M059J (cell line): ENCODE data around the gene NEK6. TPM values are rescaled to one million over a fixed set of nuclear protein-coding genes. Genes with fewer than 3 reads are reported as not detected.

Experiments
- DNase-seq: peaks from one replicate; pipeline ENCODE4 v3.0.0-alpha.2; 2012; ENCODE audit warnings: low read depth
- total RNA-seq: library from RNA; depleted of rRNA; stranded (reverse); fragments of >200 nt; shearing (Covaris generic); gene quantifications from 2 replicates; pipeline ENCODE4 v1.2.3, GENCODE V29; 2014

Gene NEK6
- total RNA-seq, 1 experiment from 2014 or later, result 88.5 TPM

DNA sequence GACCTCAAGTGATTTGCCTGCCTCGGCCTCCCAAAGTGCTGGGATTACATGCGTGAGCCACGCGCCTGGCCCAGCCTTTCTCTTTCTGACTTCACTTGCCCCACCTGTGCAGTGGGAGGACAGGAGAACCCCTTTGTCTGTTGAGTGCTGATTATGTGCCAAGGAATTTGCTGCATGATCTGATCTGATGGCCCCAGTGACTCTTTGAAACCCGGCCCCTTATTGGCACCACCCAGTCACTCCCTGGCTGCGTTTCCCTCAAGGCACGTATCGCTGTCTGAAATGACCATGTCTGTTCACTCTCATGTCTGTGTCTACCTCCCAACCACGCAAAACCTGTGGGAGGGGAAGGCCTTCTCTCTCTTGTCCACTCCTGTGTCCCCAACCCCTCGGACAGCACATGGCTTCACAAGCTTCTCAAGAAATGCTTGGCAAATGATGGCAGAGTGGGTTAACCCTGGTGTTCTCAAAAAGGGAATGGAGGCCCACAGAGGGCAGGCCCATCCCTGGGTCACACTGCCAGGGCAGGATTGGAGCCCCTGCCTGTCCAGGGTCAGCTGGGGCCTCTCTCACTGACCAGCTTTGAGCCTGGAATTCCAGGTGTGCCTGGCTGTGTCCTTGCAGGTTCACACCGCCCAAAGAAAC lies 21.9 kb downstream of the NEK6 start:
- DNase-seq, result peak; percentile 56

DNA sequence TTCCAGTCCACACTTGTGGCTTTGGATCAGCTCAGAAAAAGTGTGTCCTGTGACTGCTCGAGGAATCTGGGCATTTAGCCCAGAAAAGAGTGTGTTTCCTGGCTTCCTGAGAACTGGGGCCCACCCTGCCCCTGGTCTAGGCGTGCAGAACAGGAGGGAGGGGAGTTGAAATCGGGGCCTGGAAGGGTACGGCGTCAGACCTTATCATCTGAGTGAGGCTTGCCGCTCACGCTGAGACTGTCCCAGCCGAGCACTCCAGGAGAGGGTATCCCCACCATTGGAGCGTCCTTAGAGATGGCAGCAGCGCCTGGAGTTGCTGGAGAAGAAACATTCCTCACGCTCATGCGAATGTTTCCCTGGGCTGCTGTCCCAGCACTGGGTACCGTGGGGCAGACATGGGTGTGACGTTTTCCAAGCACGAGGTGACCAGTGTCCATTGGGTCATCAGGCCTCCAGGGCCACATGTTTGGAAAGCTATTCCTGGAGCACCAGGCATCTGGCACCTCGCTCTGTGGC lies 22.5 kb downstream of the NEK6 start:
- peak; percentile 84 for DNase-seq

DNA sequence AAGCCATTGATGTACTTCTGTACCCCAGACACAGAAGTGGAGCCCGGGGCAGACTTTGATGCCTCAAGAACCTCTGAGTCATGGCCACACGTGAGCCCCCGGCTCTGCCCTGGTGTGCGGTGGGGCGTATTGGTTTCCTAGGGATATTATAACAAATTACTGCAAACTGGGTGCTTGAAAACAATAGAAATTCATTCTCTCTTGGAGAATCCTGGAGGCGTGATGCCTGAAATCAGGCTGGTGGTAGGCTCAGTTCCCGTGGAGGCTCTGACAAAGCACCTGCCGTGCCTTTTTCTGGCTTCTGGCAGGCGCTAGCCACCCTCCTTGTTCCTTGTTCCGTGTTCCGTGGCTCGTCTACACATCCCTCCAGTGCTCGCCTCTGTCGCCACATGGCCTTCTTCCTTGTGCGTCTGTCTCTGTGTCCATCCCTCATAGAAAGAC lies 24.2 kb downstream of the NEK6 start:
- peak; percentile 98 for DNase-seq

DNA sequence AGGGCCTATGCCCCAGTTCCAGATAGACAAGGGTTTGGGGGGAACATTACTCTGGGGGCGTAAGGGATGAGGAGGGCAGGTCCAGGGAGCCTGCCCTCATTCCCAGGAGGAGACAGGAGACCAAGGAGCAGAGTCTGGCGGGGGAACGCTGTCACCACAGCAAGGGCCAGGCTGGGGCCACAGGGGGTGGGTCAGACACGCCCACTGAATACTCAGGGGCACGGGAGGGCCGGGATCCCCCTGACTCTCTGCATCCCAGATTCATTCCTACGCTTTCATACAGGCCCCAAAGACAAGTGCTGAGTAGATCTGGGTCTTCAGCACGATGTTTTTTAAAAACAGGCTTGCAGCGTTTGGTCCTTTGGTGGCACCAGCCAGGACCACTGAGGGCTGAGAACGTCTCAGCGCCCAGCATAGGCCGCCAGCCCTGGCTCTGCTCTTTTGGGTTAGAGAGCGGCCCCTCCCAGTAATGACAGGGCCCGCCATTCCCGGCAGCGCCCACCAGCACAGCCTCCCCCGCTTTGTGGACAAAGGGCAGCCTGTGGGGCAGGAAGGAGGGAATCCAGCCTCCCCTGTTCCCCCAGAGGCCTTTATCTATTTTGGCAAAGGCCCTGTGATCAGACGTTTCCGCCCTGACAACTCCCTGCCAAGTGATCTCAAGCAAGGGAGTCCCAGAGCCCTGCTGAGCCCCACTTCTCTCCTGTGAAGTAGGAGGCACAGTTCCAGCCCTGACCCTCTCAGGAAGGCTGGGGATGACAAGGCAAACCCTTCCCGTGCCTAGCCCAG lies 24.9 kb downstream of the NEK6 start:
- no peak for DNase-seq

DNA sequence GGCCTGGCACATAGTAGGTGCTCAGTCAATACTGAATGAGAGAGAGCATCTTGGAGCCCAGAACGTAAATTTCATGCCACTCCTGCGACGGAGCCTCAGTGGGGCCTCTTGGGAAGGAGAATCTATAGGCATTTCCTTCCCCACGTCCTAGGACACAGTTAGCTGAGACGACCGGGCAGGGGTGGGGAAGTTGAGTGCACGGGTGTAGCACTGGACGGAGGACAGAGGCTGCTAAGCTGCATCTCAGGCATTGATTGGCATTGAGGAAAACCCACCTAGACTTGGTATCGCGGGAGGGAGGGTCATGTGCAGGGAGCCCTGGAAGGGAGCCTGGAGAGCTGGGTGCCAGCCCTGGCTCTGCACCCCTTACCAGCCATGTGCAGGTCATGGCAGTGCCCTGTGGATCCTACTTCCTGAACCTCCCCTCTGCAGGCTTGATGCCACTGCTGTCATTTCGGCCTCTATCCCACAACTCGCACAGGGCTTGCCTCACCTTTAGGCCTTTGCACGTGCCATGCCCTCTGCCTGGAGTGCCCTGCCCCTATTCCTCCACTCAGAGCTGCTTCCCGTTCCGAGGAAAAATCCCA lies 25.6 kb downstream of the NEK6 start:
- DNase-seq, result no peak

DNA sequence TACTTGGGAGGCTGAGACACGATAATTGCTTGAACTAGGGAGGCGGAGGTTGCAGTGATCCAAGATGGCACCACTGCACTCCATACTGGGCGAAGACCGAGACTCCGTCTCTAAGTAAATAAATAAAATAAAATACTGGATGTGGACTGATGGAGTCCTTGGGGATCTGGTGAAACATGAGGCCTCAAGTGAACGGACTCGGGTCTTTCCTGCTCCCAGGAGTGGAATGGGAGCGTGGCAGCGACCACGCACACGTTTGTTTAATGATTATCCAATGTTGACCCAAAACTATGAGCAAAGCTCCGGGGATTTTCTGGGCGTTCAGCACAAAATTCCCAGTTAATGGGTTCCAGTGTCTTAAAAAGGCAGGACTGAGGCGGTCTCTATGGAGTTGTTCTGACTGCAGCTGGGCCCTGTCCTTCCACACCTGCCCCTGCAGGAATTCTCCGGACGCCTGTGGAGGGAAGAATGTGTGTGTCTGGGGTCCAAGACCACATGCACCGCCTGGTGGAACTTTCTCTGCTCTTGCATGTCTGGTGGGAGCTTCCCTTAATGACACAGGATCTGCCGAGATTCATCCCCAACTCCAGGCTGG lies 26.6 kb downstream of the NEK6 start:
- no peak for DNase-seq

DNA sequence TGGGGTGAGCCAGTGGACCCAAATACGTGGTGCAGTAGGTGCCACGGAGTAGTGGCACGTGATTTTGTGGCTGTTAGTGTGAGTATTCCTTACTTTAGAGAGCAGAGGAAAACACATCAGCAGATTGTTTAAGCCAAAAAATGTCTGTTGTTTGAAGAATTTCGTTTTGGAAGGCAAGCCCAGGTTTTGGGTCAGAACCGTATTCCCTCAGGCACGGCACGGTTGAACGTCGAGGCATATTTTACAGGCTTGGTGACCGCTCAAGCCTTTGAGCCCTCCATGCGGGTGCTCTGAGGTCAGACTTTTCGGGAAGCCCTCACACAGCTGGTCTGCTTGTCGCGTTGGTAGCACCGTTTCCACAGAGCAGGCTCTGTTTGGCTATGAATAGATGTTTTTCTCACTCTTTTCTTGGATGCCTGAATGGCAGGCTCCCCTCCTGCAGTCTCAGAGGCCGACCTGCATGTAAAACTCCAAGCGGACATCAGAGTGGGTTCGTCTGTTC lies 27.2 kb downstream of the NEK6 start:
- peak; percentile 69 for DNase-seq

DNA sequence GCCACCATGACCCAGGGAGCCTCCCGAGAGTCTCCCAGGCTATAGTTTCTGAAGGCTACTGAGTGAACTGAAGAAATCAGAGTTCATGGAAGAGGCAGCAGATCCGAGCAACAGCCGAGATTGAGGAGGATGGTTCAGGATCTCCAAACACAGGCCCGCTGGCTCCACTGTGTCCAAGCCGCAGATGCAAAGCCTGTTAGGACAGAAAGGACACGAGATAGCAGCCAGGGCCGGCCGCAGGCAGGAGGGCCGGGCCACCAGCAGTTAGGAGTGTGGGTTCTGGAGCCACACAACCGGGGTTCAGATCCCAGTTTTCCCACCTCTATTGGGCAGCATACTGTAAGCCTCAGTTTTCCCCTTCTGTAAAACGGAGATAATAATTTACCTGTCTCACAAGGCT lies 27.7 kb downstream of the NEK6 start:
- no peak for DNase-seq

DNA sequence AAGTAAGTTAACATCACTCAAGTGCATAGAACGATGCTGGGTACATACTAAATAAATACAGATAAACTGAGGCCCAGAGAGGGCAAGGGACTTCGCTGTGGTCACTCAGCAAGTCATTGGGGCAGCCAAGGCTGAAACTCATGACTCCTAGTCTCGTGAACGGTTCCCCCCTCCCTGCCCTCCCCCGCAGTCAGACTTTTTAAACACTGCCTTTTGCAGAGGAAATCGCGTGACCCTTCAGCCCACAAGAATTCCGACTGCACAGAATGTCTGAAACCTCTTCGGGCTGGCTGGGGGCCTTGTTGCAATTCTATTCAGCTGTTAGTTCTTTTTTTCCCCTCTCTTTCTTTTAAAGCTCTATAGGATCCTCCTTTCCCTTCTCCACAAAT lies 28.1 kb downstream of the NEK6 start:
- DNase-seq, result peak; percentile 98

DNA sequence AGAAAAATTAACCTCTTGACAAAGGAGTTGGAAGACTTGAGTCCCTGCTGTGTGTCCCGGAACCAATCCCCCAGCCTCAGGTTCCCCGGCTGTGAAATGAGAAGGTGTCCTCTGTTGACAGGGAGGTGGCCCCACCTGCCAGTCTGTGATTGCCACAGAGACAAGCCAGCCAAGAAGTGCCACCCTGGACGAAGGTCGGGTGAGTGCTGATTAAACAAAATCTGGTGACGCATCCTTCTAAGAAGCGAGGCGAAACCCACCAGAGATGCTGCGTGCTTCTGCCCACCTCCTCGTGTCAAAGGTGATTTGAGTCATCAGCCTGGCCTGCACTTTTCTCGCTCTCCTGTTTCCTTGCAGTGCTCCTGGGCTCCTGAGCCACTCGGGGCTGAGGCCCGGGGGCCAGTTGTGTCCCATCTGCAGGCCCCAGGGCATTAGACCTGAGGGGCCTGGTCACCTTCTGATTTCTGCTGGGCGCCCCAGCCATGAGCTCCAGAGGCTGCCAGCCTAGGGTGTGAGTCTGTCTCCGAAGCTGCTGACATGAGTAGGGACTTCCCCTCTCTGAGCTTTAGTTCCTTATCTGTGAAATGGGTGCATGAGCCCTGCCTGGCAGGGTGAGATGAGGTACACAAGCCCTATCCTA lies 28.7 kb downstream of the NEK6 start:
- DNase-seq, result peak; percentile 98

DNA sequence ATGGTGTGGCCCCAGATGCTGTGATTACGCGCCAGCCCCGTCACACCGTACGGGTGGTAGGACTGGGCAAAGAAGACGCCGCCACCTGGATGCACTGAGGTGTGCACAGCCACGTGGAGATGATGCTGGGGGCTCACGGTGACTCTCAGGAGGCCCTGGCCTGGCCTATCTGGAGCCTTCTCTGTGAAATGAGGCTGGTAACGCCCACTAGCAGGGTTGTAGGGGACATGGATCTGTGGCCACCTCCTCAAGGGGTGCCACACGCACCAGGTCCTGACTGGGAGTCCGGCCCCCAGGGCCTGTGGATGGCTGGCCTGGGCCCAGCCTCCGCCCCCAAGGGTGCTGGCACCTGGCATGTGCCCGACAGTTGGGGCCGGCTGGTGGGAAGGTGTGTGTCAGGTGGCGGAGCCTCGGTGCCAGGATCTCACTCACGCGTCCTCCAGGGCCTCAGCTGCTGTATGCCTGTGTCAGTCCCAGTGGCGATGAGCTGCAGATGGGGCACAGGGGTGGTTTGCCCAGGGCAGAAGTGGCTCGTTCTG lies 32.4 kb downstream of the NEK6 start:
- no peak for DNase-seq

DNA sequence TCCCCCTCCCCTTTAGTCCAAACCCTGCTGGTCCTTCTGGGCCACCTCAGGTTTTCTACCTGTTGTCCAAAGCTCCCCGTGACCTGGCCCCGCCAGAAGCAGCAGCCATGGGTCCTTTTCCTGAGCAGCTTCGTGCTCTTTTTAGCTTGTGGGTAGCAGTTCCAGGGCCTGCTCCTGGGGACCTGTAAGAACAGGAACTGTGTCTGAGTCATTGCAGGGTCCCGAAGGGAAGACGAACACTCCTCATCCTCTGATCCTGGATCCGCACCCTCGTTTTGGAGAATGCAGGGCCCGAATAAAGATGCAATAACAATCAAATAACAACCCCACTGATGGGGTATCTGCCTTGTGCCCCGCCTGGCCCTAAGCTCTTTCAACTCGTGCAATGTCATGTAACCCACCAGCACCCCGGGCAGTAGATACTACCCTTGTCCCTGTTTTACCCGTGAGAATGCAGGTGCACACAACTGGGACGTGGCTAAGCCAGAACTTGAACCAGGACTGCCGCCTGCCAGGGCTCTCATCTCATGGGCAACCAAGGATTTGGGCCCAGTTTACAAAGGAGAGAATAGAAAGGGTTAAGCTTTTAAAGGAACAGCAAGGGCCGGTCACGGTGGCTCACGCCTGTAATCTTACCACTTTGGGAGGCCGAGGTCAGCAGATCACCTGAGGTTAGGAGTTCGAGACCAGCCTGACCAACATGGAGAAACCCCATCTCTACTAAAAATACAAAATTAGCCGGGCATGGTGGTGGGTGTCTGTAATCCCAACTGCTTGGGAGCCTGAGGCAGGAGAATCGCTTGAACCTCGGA lies 33.2 kb downstream of the NEK6 start:
- no peak for DNase-seq

DNA sequence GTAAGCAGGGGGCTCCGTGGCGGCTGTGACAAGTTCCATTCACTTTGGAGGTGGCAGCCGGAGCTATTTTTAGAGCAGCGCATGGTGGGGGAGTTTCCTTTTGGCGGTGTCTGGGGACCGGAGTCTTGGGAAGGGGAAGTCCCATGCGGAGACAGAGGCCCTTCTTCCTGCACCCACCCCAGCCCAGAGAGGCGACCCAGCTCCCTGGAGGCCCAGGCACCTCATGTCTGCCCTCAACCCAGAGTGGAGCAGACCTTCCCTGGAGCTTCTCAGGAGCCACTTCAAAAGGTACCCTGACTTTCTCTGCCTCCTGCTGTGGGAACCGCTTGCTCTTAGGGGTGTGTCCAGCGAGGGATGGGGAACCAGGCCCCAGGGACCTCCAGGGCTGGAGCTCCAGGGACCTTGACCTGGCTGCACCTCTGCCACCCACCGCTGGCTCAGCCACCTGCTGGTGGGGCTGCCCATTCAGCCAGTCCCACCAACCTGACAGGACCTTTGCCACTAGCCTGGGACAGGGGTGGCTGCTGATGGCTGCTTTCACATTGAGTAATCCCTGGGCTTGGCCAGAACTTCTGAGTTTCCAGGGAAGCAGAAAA lies 34.1 kb downstream of the NEK6 start:
- peak; percentile 50 for DNase-seq

DNA sequence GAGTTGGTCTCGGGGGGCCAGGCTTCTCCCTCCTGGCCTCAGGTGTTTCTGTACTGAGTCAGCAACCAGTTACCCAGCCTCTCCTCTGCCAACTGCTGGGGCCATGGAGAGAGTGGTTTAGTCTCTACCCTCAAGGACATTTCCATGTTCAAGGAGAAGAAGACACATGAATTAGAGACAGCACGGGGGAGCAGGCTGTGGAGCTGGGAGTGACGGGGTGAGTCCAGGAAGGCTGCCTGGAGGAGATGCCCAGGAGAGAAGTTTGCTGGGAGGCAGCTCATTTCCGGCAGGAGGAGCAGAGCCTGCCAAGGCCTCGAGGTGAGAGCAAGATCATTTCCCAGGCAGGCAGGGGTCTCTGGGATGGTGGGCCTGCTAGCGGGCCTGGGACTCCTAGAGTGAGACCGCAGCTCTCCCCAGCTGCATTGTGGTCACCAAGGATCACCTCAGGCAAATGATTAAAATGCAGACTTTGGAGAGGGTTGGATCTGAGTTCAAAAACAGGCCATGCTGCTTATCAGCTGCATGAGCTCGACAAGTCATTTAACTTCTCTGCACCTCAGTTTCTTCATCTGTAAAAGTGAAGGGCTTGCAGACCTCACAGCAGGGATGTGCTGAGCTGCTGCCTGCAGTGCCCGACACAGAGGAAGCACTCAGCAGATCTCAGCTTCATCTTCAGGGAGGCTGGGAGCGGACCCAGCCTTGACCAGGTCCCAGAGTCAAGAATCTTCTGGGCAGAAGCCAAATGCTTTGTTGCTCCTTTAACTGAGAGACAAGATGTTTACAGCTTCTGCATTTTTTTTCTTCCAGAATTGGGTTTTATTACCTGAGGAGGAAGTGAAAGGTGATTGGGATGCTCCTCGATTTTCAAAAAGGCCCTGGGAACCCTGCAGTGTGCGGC lies 35.2 kb downstream of the NEK6 start:
- peak; percentile 83 for DNase-seq

DNA sequence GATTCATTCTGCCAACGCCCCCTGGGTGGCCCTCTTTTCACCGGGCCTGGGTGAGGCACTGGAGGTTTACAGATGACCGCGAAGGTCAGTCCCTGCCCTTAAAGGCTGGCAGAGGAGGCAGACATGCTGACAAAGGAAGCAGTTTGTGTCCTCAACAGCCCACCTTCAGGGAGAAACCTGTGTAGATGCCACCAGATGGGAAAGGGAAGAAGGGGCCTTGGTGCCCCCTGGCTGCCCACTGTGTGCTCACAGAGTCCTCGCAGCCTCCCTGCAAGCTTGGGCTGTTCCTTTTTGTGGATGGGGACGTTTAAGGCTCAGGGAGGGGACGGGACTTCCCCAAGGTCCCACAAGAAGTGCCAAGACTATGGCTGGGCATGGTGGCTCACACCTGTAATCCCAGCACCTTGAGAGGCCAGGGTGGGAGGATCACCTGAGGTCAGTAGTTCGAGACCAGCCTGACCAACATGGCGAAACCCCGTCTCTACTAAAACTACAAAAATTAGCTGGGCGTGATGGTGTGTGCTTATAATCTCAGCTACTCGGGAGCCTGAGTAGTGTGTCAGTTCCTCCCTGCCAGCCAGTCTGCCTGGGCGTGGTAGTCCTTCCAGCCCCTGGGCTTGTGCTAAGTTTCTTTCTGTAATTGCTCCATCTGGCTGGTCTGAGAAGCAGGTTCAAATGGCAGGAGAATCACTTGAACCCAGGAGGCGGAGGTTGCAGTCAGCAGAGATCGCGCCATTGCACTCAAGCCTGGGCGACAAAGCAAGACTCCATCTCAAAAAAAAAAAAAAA lies 36.2 kb downstream of the NEK6 start:
- DNase-seq, result peak; percentile 51

DNA sequence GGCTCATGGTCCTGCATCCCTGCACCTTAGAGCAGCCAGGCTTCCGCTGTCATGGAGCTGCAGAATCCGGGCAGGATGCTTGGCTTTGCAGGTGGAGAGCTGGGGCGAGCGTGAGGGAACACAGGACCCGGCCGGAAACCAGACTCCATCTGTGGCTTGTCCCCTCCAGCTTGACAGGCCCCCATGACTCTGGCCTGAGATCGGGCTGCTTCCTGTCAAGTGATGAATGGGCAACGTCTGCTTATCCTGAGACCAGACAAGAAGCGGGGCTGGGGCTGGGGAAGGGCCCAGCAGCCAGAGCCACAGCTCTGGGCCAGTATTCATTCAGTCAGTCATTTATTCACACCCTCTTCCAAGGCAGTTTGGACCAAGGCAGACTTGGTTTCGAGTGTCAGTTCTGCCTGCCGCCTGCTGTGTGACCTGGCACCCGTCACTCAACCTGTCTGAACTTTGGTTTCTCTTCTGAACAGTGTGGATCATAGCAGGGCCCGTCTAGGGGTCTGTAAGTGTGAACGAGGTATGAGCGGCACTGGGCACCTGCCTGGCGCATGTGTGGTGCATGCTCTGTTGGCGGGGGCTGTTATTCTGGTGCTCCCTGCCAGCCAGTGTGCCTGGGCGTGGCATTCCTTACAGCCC lies 37.5 kb downstream of the NEK6 start:
- DNase-seq, result no peak

DNA sequence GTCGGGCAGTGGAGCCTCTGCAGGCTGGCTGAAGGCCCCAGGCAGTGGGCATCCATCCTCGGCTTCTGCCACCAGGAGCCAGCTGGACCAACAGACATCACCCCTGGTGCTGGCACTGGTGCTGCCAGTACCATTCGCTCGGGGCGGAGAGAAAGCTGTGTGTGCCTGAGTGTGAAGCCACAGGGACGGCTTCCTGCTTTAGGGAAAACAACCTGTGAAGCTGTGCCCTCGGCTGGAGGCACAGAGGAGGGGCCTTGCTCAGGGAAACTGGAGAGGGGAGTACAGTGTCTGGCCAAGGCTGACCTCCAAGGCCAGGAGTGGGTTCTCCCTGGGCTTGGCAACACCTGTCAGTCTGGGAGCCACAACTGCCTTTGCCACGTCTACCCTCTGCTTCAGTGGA lies 38.3 kb downstream of the NEK6 start:
- DNase-seq, result peak; percentile 53
